ENCODE measurements around the gene HOXB1. TPM values are rescaled to one million over a fixed set of nuclear protein-coding genes. Genes with fewer than 3 reads are reported as not detected.

HOXB1 gene
- total RNA-seq, 4 donors from 2014 or later, result 0.19 TPM; not detected in 3

GRCh38 chr17:48577946-48578615 lies 47.3 kb upstream of the HOXB1 start, which contains the start of gene HOXB4:
Gene HOXB4 (minus strand): TSS chr17:48578350. CDS start chr17:48578319, 31 bp downstream.
- H3K27ac ChIP-seq, result peak within 1 kb of the TSS; percentile 88 to 96 (median 92)
- intact Hi-C loops (cut with DNase I), result loop anchor here (5.0 kb wide), 1 partner anchor 36 kb away; no protein-coding TSS in a partner anchor
- peak within 1 kb of the TSS; percentile 49 to 83 (median 61) for H3K4me3 ChIP-seq
- peaks cover 0 to 95% (median 49%) of the 10 kb centered on the region in 3 donors for H3K4me1 ChIP-seq
- H3K36me3 ChIP-seq, result no peaks in the 10 kb centered on the region
- H3K27me3 ChIP-seq, result peaks cover 0 to 100% (median 6%) of the 10 kb centered on the region in 4 donors
- no peak for DNase-seq
- H3K9me3 ChIP-seq, result no peaks in the 10 kb centered on the region
- no peak for TF ChIP-seq CTCF (IDR thresholded peaks at IDR 0.05)
- peak in 1 of 4 donors; percentile 38 for TF ChIP-seq POLR2A (IDR thresholded peaks at IDR 0.05)
- 1 to 2% methylated on average over 22 to 26 of the region's 58 CpGs for WGBS, 2 donors

DNA sequence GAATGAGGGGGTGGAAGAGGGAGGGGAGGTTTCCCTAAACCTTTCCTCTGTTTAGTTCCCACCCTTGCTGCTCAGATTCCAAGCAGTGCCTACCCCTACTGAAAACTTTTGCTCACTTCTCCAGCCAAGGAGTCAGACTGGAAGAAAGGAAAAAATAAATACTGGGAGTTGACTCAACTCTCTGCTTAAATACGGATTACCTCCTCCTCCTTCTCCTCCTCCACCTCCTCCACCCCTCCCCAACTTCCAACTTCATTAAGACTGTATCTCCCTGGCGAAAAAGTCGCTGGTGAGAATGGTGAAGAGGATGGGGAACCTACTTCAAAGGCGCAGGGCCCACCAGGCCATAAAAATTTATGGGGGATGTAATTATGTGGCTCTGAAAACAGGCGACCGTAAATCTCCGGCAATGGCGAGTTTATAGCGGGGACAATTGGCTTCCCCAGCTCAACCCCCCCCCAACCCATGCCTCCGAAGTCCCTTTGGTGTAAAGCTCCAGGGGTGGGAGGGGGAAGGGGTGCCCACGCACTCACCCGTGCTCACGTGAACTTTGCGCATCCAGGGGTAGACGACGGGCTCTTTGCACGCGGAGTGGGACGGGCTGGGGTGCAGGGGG lies 46.6 kb upstream of the HOXB1 start:
- intact Hi-C loops (cut with DNase I), result loop anchor here (5.0 kb wide), 1 partner anchor 35 kb away; no protein-coding TSS in a partner anchor
- Histone ChIP-seq H3K4me1 (peaks cover 0 to 95% (median 51%) of the 10 kb centered on the region in 3 donors), H3K4me3 (peak overlapping the region; percentile 49 to 83 (median 61)), H3K9me3 (no peaks in the 10 kb centered on the region), H3K27ac (peak overlapping the region; percentile 88 to 96 (median 92)), H3K36me3 (no peaks in the 10 kb centered on the region), H3K27me3 (peaks cover 0 to 100% (median 6%) of the 10 kb centered on the region in 4 donors)
- no peak for TF ChIP-seq POLR2A (IDR thresholded peaks at IDR 0.05)
- TF ChIP-seq CTCF (IDR thresholded peaks at IDR 0.05), result no peak
- 4 to 13% methylated on average over 7 to 8 of the region's 19 CpGs for WGBS, 2 donors
- DNase-seq, result no peak

- Histone ChIP-seq H3K4me3 (peak overlapping the region; percentile 49 to 83 (median 61)), H3K27me3 (peaks cover 0 to 100% (median 6%) of the 10 kb centered on the region in 4 donors), H3K36me3 (no peaks in the 10 kb centered on the region), H3K4me1 (peaks cover 0 to 95% (median 56%) of the 10 kb centered on the region in 3 donors), H3K27ac (peak overlapping the region; percentile 88 to 96 (median 92)), H3K9me3 (no peaks in the 10 kb centered on the region)
- TF ChIP-seq CTCF (IDR thresholded peaks at IDR 0.05), result no peak
- TF ChIP-seq POLR2A (IDR thresholded peaks at IDR 0.05), result peak in 2 of 4 donors; percentile 36 to 47
- intact Hi-C loops (cut with DNase I), result loop anchor here (5.0 kb wide), 1 partner anchor 34 kb away; no protein-coding TSS in a partner anchor
- WGBS, 2 donors, result 3 to 10% methylated on average over 9 to 17 of the region's 43 CpGs
- no peak for DNase-seq
These were observed 45.9 kb upstream of the HOXB1 start for GRCh38 chr17:48576479-48577309.

DNA sequence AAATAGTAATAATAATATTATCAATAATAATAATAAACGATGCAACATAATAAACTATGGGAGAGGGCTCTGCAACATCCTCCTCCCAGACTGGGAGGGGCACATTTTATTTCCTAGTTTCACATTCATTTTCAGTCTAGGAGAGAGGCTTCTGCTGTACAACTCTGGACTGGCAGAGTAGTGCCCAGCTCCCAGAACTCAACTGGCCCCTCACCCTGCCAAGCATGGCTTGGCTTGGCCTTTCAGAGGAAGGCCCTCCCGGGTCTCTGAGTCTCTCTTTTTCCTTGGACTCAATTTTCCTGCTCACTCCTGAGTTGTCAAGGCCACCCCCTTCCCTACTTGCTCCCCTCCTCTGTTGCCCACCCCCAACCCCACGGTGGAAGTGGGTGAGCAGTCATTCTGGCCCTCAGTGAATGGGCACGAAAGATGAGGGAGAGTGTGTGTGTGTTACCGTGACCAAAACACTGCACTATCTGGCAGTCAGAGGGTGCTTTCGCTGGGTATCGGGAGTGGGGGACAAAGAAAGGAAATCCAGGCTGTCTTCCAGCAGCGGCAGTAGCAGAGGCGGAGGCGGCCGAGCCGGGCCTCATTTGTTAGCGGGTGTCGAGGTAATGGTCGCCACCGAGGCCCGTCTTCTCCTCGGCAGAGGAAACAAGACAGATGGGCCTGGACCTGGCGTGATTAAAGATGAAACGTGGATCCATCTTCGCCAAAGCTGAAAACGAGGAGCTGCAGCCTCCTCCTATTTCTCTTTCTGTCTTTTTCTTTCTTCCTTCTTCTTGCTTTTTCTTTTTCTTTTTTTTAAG lies 45.1 kb upstream of the HOXB1 start:
- no peak for DNase-seq

More for the DNA sequence above, 45.1 kb upstream of the HOXB1 start:
- 15 to 40% methylated on average over 18 to 19 of the region's 22 CpGs for WGBS, 2 donors
- Histone ChIP-seq H3K36me3 (no peaks in the 10 kb centered on the region), H3K4me3 (peak overlapping the region; percentile 49 to 83 (median 61)), H3K9me3 (no peaks in the 10 kb centered on the region), H3K4me1 (peaks cover 0 to 94% (median 50%) of the 10 kb centered on the region in 3 donors), H3K27ac (peak overlapping the region; percentile 88 to 96 (median 92)), H3K27me3 (peaks cover 0 to 100% (median 6%) of the 10 kb centered on the region in 4 donors)
- TF ChIP-seq POLR2A (IDR thresholded peaks at IDR 0.05) (no peak), CTCF (IDR thresholded peaks at IDR 0.05) (no peak)
- intact Hi-C loops (cut with DNase I), result loop anchor here (5.0 kb wide), 1 partner anchor 34 kb away; no protein-coding TSS in a partner anchor
